NB4 (cell line): ENCODE measurements around the gene FBXO24.

Source experiments
- CTCF ChIP-seq: IDR thresholded peaks from one replicate; pipeline ENCODE4 v1.5.1; 2012; ENCODE audit warnings: low read depth, low read length
- MYC ChIP-seq: IDR thresholded peaks from 2 replicates; pipeline ENCODE4 v1.6.1; 2011; ENCODE audit warnings: low read depth, low read length
- POLR2A ChIP-seq: IDR thresholded peaks from 2 replicates; pipeline ENCODE4 v1.6.1; 2011; ENCODE audit warnings: mild to moderate bottlenecking; ENCODE audit not compliant: insufficient read length; ENCODE audit errors: extremely low read depth

GRCh38 chr7:100584683-100585510 is 1.2 kb upstream of the FBXO24 start:
- no peak for TF ChIP-seq CTCF
- no peak for TF ChIP-seq POLR2A
- no peak for TF ChIP-seq MYC
